Measurements from ENCODE around the gene IL20RB. TPM values are rescaled to one million over a fixed set of nuclear protein-coding genes. Genes with fewer than 3 reads are reported as not detected.

The IL20RB gene
- total RNA-seq, 4 donors from 2014 or later = 0.27 to 1.8 (median 1.7) TPM; not detected in 1

DNA sequence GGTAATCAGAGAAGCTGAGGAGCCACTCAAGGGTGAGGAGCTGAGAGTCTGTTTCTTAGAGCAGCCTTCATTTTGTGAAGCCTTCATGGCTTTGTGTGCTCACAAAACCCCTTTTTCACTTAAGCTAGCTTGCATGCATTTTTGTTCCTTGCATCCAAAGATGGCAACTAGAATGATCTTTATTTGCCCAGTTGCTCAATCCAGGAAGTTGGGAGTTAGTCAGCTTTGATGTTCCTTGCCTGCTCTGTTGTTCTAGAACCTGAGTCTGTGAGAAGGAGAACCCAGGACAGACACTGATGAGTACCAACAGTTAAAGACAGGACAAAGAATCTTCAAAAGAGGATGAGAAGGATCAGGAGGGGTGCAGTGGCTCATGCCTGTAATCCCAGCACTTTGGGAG lies 81.8 kb downstream of the IL20RB start:
- Histone ChIP-seq H3K27me3 (no peaks in the 10 kb centered on the region), H3K27ac (no peak overlapping the region), H3K9me3 (no peaks in the 10 kb centered on the region), H3K4me3 (no peak overlapping the region), H3K4me1 (no peaks in the 10 kb centered on the region), H3K36me3 (no peaks in the 10 kb centered on the region)
- DNase-seq = no peak
- in situ Hi-C loops (cut with MboI; ENCODE audit: low pct_ligation_motif_present in 1 of 4, low pct_unique_long_range_greater_than_20kb in 1 of 4, low sequenced_read_pairs in 3 of 4) (no loop called here), intact Hi-C loops (cut with DNase I; ENCODE audit: low total_unique reads) (no loop called here)
- TF ChIP-seq POLR2A (IDR thresholded peaks at IDR 0.05) (no peak), EP300 (IDR thresholded peaks at IDR 0.05; ENCODE audit: low read depth) (no peak), POLR2AphosphoS5 (IDR thresholded peaks at IDR 0.05) (no peak)
- TF ChIP-seq, protein P1, sequence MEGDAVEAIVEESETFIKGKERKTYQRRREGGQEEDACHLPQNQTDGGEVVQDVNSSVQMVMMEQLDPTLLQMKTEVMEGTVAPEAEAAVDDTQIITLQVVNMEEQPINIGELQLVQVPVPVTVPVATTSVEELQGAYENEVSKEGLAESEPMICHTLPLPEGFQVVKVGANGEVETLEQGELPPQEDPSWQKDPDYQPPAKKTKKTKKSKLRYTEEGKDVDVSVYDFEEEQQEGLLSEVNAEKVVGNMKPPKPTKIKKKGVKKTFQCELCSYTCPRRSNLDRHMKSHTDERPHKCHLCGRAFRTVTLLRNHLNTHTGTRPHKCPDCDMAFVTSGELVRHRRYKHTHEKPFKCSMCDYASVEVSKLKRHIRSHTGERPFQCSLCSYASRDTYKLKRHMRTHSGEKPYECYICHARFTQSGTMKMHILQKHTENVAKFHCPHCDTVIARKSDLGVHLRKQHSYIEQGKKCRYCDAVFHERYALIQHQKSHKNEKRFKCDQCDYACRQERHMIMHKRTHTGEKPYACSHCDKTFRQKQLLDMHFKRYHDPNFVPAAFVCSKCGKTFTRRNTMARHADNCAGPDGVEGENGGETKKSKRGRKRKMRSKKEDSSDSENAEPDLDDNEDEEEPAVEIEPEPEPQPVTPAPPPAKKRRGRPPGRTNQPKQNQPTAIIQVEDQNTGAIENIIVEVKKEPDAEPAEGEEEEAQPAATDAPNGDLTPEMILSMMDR (IDR thresholded peaks at IDR 0.05) = no peak

DNA sequence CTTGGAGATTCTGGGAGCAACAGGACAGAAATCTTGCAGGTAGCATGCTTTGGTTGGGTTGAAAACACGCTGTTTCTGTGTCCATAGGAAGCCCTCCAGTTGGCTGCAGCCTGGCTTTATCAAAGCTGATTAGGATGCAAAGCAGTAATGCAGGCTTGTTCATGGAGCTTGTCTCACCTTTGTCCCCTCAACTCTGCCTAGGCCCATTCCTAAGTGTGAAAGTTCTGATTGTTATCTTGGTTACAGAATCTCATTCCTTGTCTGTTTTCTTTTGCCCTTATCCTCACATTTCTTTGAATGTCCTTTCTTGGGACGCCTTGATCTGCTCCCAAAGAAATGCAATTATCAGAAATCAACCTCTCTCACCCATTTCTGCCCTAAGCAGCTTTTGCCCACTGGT lies 83.5 kb downstream of the IL20RB start:
- in situ Hi-C loops (cut with MboI; ENCODE audit: low pct_ligation_motif_present in 1 of 4, low pct_unique_long_range_greater_than_20kb in 1 of 4, low sequenced_read_pairs in 3 of 4) (no loop called here), intact Hi-C loops (cut with DNase I; ENCODE audit: low total_unique reads) (no loop called here)
- TF ChIP-seq EP300 (IDR thresholded peaks at IDR 0.05; ENCODE audit: low read depth) (no peak), POLR2AphosphoS5 (IDR thresholded peaks at IDR 0.05) (no peak), POLR2A (IDR thresholded peaks at IDR 0.05) (no peak)
- TF ChIP-seq, protein P1 (IDR thresholded peaks at IDR 0.05) = no peak
- Histone ChIP-seq H3K27ac (no peak overlapping the region), H3K4me1 (no peaks in the 10 kb centered on the region), H3K36me3 (no peaks in the 10 kb centered on the region), H3K4me3 (no peak overlapping the region), H3K27me3 (no peaks in the 10 kb centered on the region), H3K9me3 (no peaks in the 10 kb centered on the region)
- DNase-seq = no peak
- 85% methylated on average over 1 to 2 of the region's 2 CpGs for WGBS, 2 donors (ENCODE audit: low coverage in 1 of 2)

DNA sequence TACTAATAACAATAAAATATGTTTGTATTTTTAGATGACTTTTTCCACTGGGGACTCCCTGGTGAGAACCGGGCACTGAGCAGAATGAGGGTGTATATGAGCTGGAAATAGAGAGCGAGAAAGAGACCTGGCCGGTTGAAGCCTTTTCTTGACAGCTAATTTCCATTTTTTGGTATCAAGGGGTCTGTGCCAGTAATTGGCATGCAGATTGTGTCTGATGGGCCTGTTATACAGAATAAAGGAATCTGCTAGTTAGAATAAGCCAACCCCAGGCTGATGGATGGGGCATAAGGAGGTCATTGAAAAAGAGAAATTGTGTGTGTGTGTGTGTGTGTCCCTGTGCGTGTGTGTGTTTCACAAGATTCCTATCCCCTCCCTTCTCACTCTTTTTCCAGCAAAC lies 83.9 kb downstream of the IL20RB start:
- 61 to 82% methylated on average over 4 of the region's 4 CpGs for WGBS, 2 donors (ENCODE audit: low coverage in 1 of 2)
- DNase-seq = no peak
- Histone ChIP-seq H3K4me1 (no peaks in the 10 kb centered on the region), H3K27me3 (no peaks in the 10 kb centered on the region), H3K4me3 (no peak overlapping the region), H3K27ac (no peak overlapping the region), H3K36me3 (no peaks in the 10 kb centered on the region), H3K9me3 (no peaks in the 10 kb centered on the region)
- TF ChIP-seq EP300 (IDR thresholded peaks at IDR 0.05; ENCODE audit: low read depth) (no peak), POLR2A (IDR thresholded peaks at IDR 0.05) (no peak), POLR2AphosphoS5 (IDR thresholded peaks at IDR 0.05) (no peak)
- TF ChIP-seq, protein P1 (IDR thresholded peaks at IDR 0.05) = no peak
- in situ Hi-C loops (cut with MboI; ENCODE audit: low pct_ligation_motif_present in 1 of 4, low pct_unique_long_range_greater_than_20kb in 1 of 4, low sequenced_read_pairs in 3 of 4) = no loop called here
- intact Hi-C loops (cut with DNase I; ENCODE audit: low total_unique reads) = no loop called here

DNA sequence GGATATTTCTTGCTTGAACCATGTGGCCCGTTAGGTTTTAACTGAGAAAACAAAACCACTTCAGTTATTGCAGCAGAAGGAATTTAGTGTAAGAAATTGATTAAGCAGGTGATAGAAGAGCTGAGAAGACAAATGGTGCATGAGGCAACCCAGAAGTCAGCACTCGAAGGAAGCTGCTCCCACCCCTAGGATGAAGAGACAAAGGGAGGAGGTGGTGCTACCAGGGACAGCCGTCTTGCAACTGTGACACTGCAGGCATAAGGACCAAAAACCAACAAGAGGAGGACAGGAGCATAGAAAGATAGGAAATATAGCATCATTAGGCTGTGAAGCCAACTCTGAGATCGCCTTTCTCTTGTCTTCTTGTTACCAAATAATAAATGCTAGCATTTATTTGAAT lies 89.0 kb downstream of the IL20RB start:
- no peak for TF ChIP-seq EP300 (IDR thresholded peaks at IDR 0.05; ENCODE audit: low read depth)
- H3K27ac ChIP-seq = no peak overlapping the region
- in situ Hi-C loops (cut with MboI; ENCODE audit: low pct_ligation_motif_present in 1 of 4, low pct_unique_long_range_greater_than_20kb in 1 of 4, low sequenced_read_pairs in 3 of 4) (no loop called here), intact Hi-C loops (cut with DNase I; ENCODE audit: low total_unique reads) (no loop called here)
- no peak for DNase-seq
- H3K9me3 ChIP-seq = no peaks in the 10 kb centered on the region
- no peaks in the 10 kb centered on the region for H3K36me3 ChIP-seq
- peaks cover 0 to 3% (median 0%) of the 10 kb centered on the region in 4 donors for H3K4me1 ChIP-seq
- 73 to 81% methylated on average over 4 of the region's 4 CpGs for WGBS, 2 donors (ENCODE audit: low coverage in 1 of 2)
- H3K4me3 ChIP-seq = no peak overlapping the region
- no peaks in the 10 kb centered on the region for H3K27me3 ChIP-seq

DNA sequence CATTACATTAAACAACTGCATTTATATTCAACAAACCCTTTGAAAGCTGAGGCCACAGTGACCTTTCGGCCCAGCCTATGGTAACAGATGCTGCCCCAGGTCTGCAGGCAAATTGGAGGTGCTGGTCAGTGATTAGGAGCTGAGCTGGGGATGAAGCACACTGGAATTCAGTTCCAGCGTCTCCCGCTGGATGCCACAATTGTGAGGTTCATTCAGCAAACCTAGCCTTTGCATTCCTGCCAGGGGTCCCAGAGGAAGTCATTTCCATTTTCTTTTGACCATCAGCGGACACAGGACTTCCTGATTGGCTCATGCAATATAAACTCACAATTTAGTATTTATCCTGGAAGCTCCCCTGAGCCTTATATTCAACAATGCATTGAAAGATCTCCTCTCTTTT lies 89.5 kb downstream of the IL20RB start:
- in situ Hi-C loops (cut with MboI; ENCODE audit: low pct_ligation_motif_present in 1 of 4, low pct_unique_long_range_greater_than_20kb in 1 of 4, low sequenced_read_pairs in 3 of 4) = no loop called here
- H3K27ac ChIP-seq = no peak overlapping the region
- no peak overlapping the region for H3K4me3 ChIP-seq
- no peaks in the 10 kb centered on the region for H3K9me3 ChIP-seq
- no peaks in the 10 kb centered on the region for H3K36me3 ChIP-seq
- TF ChIP-seq EP300 (IDR thresholded peaks at IDR 0.05; ENCODE audit: low read depth) (no peak), POLR2AphosphoS5 (IDR thresholded peaks at IDR 0.05) (no peak), POLR2A (IDR thresholded peaks at IDR 0.05) (no peak)
- TF ChIP-seq, protein P1 (IDR thresholded peaks at IDR 0.05) = no peak
- peaks cover 0 to 7% (median 2%) of the 10 kb centered on the region in 4 donors for H3K4me1 ChIP-seq
- H3K27me3 ChIP-seq = no peaks in the 10 kb centered on the region
- WGBS, 2 donors (ENCODE audit: low coverage in 1 of 2) = 79% methylated on average over 4 of the region's 4 CpGs; no CpG with 5 or more reads in 1 of the 2 donors
- intact Hi-C loops (cut with DNase I; ENCODE audit: low total_unique reads) = no loop called here
- DNase-seq = no peak

Data from transverse colon (tissue), 4 donors.